ENCODE measurements around the gene ZNF584. TPM values are rescaled to one million over a fixed set of nuclear protein-coding genes. Genes with fewer than 3 reads are reported as not detected.

The ZNF584 gene
- total RNA-seq, 1 experiment from 2014 or later, result 4.9 TPM

DNA sequence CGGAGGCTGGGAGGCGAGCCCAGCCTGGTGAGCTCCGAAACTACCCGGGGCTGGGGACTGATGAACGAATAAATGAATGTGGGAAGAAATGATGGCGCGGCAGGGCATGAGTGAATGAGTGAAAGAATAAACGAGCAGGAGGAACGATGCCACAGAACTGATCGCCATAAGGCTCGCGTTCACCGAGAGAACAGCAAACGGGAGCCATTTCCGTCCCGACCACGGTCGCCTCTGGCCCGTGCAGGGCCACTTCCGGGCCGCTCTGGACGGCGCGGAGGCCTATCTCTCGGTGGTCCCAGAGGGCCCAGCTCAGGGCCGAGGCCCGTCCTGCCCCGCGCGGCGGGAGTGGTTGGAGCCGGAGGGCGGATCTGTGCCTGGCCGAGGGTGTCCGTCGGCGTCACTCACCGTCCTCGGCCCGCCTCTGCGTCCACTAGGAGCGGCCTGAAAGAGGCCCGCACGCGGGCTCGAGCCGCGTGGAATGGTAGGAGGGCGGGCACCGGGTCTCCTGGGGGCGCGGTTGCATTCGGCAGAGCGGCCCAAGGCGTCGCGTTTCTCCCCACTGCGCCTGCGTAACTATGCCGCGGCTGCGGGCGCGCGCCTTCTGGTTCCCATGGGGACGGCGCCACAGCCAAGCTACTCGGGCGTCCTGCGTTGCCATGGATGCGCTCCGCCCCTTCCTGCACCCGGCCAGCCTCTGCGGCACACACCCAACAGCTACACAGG lies 46.0 kb upstream of the ZNF584 start, which contains the start of gene ZNF497:
Gene ZNF497 (minus strand): TSS at position 480 of the 723 bp plus-strand sequence. CDS start 5,116 bp downstream, outside the sequence.
- Histone ChIP-seq H3K36me3 (ENCODE audit: control insufficient read depth, insufficient read depth, low read length) (no peaks in the 10 kb centered on the region), H3K9me3 (no peaks in the 10 kb centered on the region), H3K4me3 (ENCODE audit: low read depth, low read length) (peak within 1 kb of the TSS; percentile 78), H3K4me1 (peaks cover 5% of the 10 kb centered on the region; the same call in 1 of the 2 replicates), H3K27me3 (replicated peaks; ENCODE audit: control insufficient read depth, insufficient read depth, low read length) (no peaks in the 10 kb centered on the region)
- Mint-ChIP-seq H3K27ac (ENCODE audit: unreplicated experiment) (peak within 1 kb of the TSS; percentile 98), H3K4me3 (ENCODE audit: unreplicated experiment) (peak within 1 kb of the TSS; percentile 95), H3K4me1 (ENCODE audit: low read depth, unreplicated experiment) (no peaks in the 10 kb centered on the region), H3K36me3 (ENCODE audit: insufficient read depth, unreplicated experiment) (peaks cover 14% of the 10 kb centered on the region), H3K27me3 (ENCODE audit: insufficient read depth, unreplicated experiment) (no peaks in the 10 kb centered on the region), H3K9me3 (ENCODE audit: unreplicated experiment) (no peaks in the 10 kb centered on the region)
- TF ChIP-seq, protein P1, sequence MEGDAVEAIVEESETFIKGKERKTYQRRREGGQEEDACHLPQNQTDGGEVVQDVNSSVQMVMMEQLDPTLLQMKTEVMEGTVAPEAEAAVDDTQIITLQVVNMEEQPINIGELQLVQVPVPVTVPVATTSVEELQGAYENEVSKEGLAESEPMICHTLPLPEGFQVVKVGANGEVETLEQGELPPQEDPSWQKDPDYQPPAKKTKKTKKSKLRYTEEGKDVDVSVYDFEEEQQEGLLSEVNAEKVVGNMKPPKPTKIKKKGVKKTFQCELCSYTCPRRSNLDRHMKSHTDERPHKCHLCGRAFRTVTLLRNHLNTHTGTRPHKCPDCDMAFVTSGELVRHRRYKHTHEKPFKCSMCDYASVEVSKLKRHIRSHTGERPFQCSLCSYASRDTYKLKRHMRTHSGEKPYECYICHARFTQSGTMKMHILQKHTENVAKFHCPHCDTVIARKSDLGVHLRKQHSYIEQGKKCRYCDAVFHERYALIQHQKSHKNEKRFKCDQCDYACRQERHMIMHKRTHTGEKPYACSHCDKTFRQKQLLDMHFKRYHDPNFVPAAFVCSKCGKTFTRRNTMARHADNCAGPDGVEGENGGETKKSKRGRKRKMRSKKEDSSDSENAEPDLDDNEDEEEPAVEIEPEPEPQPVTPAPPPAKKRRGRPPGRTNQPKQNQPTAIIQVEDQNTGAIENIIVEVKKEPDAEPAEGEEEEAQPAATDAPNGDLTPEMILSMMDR (IDR thresholded peaks at IDR 0.05; ENCODE audit: insufficient read depth in 1 of 2, low read depth in 1 of 2, low read length in 1 of 2, severe bottlenecking in 1 of 2, unreplicated experiment in 1 of 2), result no peak
- CTCF ChIA-PET, result interaction anchor here (0.7 to 1.7 kb wide), 8 partner anchors 11 to 197 kb away, joined by 3 to 9 read pairs (median 4); partner anchors contain the start of genes ZBTB45, ZNF584 and ZSCAN22
- POLR2A ChIA-PET, result interaction anchor here (0.5 to 1.8 kb wide), 20 partner anchors 11 to 1122 kb away, joined by 3 to 8 read pairs (median 4); partner anchors contain the start of genes ERVK3-1, RNF225, TRIM28 and ZNF274
- peak; percentile 96 to 97 for DNase-seq
- intact Hi-C loops (cut with micrococcal nuclease; ENCODE audit: unreplicated experiment), result loop anchor here (1.0 to 2.0 kb wide), 3 partner anchors 19 to 38 kb away; partner anchors contain the start of gene ZNF837
- TSS peak; percentile 41 for BruUV-seq (replicated peaks)

DNA sequence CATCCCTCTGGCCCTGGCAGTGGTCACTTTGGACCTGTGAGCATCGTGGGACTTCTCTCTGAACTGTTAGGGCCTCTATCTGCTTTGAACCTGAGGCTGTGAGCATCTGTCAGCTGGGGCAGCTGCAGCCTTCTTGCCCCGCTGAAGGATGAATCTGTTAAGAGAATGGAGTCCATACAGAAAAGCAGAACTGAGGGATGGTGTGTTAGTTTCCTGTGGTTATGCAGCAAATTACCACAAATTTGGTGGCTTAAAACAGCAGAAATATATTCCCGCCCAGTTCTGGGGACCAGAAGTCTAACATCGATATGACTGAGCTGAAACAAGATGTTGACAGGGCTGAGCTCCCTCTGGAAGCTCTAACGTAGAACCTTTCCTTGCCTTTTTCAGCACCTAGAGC lies 44.3 kb upstream of the ZNF584 start:
- intact Hi-C loops (cut with micrococcal nuclease; ENCODE audit: unreplicated experiment), result no loop called here
- POLR2A ChIA-PET, result interaction anchor here (0.8 kb wide), 1 partner anchor 156 kb away, joined by 4 read pairs; the partner anchor contains the start of gene ZBTB45
- Mint-ChIP-seq H3K36me3 (ENCODE audit: insufficient read depth, unreplicated experiment) (peaks cover 16% of the 10 kb centered on the region), H3K4me3 (ENCODE audit: unreplicated experiment) (peak overlapping the region; percentile 40), H3K9me3 (ENCODE audit: unreplicated experiment) (no peaks in the 10 kb centered on the region), H3K4me1 (ENCODE audit: low read depth, unreplicated experiment) (no peaks in the 10 kb centered on the region), H3K27me3 (ENCODE audit: insufficient read depth, unreplicated experiment) (no peaks in the 10 kb centered on the region), H3K27ac (ENCODE audit: unreplicated experiment) (no peak overlapping the region)
- CTCF ChIA-PET, result no interaction called here
- no peak for DNase-seq
- Histone ChIP-seq H3K27me3 (replicated peaks; ENCODE audit: control insufficient read depth, insufficient read depth, low read length) (no peaks in the 10 kb centered on the region), H3K4me1 (peaks cover 5% of the 10 kb centered on the region; the same call in 1 of the 2 replicates), H3K9me3 (no peaks in the 10 kb centered on the region), H3K36me3 (ENCODE audit: control insufficient read depth, insufficient read depth, low read length) (no peaks in the 10 kb centered on the region), H3K4me3 (ENCODE audit: low read depth, low read length) (no peak overlapping the region)
- TF ChIP-seq, protein P1 (IDR thresholded peaks at IDR 0.05; ENCODE audit: insufficient read depth in 1 of 2, low read depth in 1 of 2, low read length in 1 of 2, severe bottlenecking in 1 of 2, unreplicated experiment in 1 of 2), result no peak
- no TSS peak for BruUV-seq (replicated peaks)

DNA sequence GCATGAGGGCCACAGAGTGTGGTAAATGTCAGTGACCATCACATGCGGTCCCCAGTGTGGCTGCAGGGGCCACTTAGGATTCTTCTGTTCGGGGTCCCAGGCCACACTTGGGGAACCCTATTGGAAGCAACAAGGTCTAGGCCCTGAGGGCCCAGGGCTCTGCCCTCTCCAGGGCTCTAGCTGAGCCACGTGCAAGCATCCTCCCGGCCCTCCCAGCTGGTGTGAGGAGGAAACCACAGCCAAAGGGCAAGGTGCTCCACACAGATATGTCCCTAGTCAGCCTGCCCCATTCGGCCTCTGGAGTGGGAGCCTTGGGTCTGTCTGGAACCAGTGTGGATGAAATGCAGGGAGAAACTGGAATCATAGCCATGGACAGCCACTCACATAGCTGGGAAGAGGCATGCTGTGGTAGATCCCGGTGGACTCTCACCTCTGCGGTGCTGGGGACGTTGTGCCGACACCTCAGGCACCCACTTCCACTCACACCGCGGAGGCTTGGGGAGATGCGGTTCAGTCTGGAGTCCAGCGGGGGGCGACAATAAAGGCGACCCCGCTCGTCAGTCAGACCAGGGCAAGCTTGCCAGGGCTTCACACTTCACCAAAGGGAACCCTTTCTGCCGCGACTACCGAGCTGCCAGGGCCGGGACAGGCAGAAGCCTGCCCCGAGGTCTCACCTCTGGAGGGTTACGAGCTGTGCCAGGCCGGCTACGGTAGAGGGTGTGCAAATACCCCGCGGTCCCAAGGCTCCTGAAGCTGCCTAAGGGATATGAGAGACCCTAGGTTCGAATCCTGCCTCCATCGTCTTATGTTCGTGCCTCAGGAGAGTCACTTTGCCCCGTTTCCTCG lies 41.6 kb upstream of the ZNF584 start:
- intact Hi-C loops (cut with micrococcal nuclease; ENCODE audit: unreplicated experiment), result no loop called here
- Histone ChIP-seq H3K36me3 (ENCODE audit: control insufficient read depth, insufficient read depth, low read length) (no peaks in the 10 kb centered on the region), H3K27me3 (replicated peaks; ENCODE audit: control insufficient read depth, insufficient read depth, low read length) (no peaks in the 10 kb centered on the region), H3K4me1 (no peaks in the 10 kb centered on the region), H3K9me3 (no peaks in the 10 kb centered on the region), H3K4me3 (ENCODE audit: low read depth, low read length) (no peak overlapping the region)
- no peak overlapping the region for H3K4me3 Mint-ChIP-seq (ENCODE audit: unreplicated experiment)
- BruUV-seq (replicated peaks), result no TSS peak
- H3K27me3 Mint-ChIP-seq (ENCODE audit: insufficient read depth, unreplicated experiment), result no peaks in the 10 kb centered on the region
- peaks cover 18% of the 10 kb centered on the region for H3K36me3 Mint-ChIP-seq (ENCODE audit: insufficient read depth, unreplicated experiment)
- no peaks in the 10 kb centered on the region for H3K4me1 Mint-ChIP-seq (ENCODE audit: low read depth, unreplicated experiment)
- no peaks in the 10 kb centered on the region for H3K9me3 Mint-ChIP-seq (ENCODE audit: unreplicated experiment)
- no peak overlapping the region for H3K27ac Mint-ChIP-seq (ENCODE audit: unreplicated experiment)
- ChIA-PET CTCF (no interaction called here), POLR2A (no interaction called here)
- no peak for DNase-seq
- TF ChIP-seq, protein P1 (IDR thresholded peaks at IDR 0.05; ENCODE audit: insufficient read depth in 1 of 2, low read depth in 1 of 2, low read length in 1 of 2, severe bottlenecking in 1 of 2, unreplicated experiment in 1 of 2), result no peak
